ENCODE results near the gene ZSCAN21.

Gene ZSCAN21

DNA sequence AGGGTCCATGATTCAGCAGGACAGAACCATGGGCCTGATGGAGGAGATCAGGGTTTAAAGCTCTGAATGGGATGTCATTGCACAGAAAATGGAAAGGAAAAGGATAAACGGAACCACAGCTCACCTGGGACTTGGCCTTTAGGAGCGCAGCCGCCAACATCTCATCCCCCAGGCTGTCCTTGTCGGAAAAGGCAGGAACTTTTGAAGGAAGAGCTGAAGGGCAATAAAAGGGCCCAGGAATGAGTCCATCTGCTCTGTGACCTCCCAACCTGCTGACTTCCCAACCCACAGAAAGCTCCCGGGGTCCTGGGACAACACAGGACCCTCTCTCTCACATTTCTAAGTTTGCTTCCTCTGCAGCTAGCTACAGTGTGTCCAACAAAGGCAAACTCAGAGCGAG lies 25.8 kb downstream of the ZSCAN21 start:
- DNase-seq (ENCODE audit: low read depth in 2 of 2, low spot score in 1 of 2) = no peak

DNA sequence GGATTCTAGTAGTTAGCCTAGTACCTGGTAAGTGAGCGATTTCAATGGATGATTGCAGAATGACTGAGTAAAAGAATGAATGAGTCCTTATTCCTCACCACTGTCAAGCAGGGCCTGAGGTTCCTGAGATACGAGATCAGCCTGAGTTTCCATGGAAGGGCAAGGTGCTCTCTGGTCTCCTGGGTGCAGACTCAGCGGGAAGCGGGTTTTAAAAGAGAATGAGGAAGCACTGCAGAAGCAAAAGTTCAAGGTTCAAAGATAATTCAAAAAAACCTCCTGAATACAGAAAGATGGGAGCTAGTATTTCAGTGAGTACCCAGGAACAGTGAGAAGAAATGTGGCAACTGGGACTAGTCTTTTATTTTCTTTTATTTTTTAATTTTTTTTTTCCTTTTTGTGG lies 27.6 kb downstream of the ZSCAN21 start:
- no peak for DNase-seq (ENCODE audit: low read depth in 2 of 2, low spot score in 1 of 2)

- DNase-seq (ENCODE audit: low read depth in 2 of 2, low spot score in 1 of 2) = no peak
Observed at GRCh38 chr7:100079024-100079560, 29.5 kb downstream of the ZSCAN21 start.

DNA sequence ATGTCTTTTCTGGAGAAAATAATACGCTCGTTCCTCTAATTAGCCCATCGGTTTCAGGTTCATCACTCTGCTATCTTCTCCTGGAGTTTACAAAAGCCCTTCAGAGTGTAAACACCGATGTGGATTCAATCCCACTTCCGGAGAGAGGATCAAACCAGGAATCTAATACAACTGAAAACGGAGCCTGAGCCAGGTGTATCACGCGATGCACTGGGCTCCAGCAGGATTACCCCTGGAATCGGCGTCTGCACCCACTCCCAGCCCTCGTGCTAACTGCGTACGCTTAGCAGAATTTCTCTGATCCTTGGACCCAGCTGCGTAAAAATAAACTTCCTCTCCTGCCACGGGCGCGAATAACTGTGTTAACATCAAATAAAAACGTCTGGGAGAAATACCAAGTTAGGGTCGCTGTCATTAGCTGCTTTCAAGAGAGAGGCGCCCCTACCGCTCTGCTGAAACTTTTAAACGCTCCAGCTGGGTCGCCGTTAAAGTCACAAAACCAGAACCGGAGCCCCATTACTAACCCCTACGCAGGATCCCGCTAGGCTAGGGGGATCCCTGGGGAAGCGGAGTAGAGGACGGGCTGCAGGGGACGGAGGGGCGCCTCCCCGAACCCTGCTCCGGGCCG lies 31.4 kb downstream of the ZSCAN21 start:
- no peak for DNase-seq (ENCODE audit: low read depth in 2 of 2, low spot score in 1 of 2)

DNA sequence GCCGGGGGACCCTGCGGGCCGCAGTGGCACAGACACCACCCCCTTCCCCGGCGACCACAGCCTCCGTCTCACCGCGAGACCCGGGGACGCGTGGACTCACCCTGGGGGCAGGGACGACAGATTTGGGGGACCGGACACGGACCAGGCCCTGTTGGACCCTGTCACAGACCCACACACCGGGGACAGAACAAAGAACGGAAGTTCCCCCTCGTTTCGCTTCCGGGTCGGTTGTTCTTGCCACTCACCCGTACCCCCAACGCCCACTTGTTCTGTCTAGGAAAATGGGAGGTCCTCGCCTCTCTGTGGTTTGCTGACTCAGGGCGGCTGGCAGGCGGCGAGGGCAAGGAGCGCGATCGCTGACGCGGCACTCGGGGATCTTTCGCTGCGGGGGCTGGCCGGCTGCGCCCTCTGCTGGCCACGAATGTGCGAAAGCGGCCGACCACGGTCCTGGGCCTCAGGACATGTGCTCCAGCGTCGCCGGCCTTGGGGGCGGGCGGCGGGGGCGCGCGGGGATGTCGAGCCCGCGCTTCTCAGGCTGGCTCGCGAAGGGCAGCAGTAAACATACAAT lies 32.0 kb downstream of the ZSCAN21 start, which contains the start of gene ZNF3:
Gene ZNF3 (minus strand): TSS at position 189 of the 568 bp plus-strand sequence. CDS start 4,366 bp downstream, outside the sequence.
- DNase-seq (ENCODE audit: low read depth in 2 of 2, low spot score in 1 of 2) = peak; percentile 93 to 96

GRCh38 chr7:100082978-100083377 lies 33.4 kb downstream of the ZSCAN21 start:
- no peak for DNase-seq (ENCODE audit: low read depth in 2 of 2, low spot score in 1 of 2)

GRCh38 chr7:100085515-100085914 lies 35.9 kb downstream of the ZSCAN21 start:
- DNase-seq (ENCODE audit: low read depth in 2 of 2, low spot score in 1 of 2) = no peak

- no peak for DNase-seq (ENCODE audit: low read depth in 2 of 2, low spot score in 1 of 2)
Observed at GRCh38 chr7:100087055-100087750, 37.6 kb downstream of the ZSCAN21 start.

- no peak for DNase-seq (ENCODE audit: low read depth in 2 of 2, low spot score in 1 of 2)
Observed at GRCh38 chr7:100088095-100088620, 38.6 kb downstream of the ZSCAN21 start.

DNA sequence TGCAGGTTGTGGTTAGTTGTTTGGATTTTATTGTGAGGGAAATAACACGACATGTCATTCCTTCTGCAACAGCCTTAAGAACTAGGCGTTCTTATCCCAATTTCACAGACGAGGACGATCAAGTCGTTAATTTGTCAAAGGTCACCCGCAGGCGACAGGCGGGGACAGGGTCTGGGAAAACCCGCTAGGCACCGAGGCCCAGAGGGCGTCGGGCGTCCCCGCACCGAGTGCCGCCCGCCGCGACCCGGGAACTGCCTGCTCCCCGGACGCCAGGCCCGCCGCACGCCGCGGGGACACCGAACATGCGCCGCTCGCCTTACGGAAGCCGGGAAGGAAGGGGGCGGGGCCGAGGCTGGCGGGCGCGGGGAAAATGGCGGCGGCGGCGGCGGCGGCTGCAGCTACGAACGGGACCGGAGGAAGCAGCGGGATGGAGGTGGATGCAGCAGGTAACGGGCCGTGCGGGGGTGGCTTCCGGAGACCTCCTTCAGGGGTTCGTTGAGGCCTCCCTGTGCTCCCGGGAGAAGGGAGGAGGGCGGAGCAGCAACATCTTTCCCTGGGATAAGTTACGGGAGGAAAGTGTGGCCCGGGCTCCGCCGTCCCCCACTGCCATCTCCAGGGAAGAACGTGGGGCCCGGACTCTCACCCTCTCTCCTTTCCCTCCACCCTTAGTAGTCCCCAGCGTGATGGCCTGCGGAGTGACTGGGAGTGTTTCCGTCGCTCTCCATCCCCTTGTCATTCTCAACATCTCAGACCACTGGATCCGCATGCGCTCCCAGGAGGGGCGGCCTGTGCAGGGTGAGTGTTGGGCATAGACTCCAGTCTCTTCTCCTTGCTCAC lies 39.3 kb downstream of the ZSCAN21 start, which contains the start of gene COPS6:
Gene COPS6 (plus strand): TSS at position 349 of the 837 bp plus-strand sequence. CDS start 22 bp downstream, at position 371.
- DNase-seq (ENCODE audit: low read depth in 2 of 2, low spot score in 1 of 2) = peak; percentile 64 to 75

DNA sequence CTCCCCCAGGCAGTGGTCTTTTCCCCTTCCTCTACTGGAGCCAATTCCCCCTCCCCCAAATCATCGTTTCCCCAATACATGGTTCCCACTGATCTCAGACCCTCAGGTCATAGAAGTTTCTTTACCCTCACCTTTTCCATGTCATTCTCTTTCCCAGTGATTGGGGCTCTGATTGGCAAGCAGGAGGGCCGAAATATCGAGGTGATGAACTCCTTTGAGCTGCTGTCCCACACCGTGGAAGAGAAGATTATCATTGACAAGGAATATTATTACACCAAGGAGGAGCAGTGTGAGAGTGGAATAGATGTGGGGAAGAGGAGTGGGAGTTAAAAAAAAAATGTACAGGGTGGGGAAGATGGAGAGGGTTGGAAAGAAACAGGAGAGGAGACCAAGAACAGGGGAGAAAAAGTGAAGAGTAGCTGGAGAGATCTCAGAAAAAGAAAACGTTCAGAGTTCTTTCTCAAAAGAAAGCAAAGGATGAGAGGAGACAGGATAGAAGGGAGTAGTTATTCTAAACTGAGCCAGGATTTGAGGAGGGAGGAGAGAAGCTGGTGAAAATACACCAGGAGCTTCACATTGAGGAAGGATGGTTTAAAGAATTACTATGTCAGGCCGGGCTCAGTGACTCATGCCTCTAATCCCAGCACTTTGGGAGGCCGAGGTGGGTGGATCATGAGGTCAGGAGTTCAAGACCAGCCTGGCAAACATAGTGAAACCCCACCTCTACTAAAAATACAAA lies 40.1 kb downstream of the ZSCAN21 start:
- DNase-seq (ENCODE audit: low read depth in 2 of 2, low spot score in 1 of 2) = no peak

- DNase-seq (ENCODE audit: low read depth in 2 of 2, low spot score in 1 of 2) = no peak
Observed at GRCh38 chr7:100090527-100091410, 41.2 kb downstream of the ZSCAN21 start.

GRCh38 chr7:100091411-100092181 lies 42.0 kb downstream of the ZSCAN21 start:
- no peak for DNase-seq (ENCODE audit: low read depth in 2 of 2, low spot score in 1 of 2)

DNA sequence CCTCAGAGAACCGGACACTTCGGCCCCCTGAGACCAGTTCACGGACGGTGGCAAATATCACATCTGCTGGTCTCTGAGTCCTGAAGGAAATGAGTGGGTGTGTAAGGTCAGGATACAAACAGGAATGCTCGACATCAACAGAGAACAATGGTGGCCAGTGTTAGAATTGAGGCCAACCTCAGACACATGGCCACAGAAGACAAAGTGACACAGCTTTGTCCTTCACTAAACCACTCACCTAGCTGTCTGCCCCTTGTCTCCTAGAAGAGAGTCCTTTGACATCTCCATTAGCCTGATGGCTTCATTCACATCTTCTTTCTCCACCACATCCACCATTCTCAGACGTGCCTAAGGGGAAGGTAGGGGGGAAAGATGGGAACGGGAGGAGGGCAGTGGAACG lies 43.5 kb downstream of the ZSCAN21 start:
- DNase-seq (ENCODE audit: low read depth in 2 of 2, low spot score in 1 of 2) = no peak

GRCh38 chr7:100093498-100093897 lies 43.9 kb downstream of the ZSCAN21 start:
- DNase-seq (ENCODE audit: low read depth in 2 of 2, low spot score in 1 of 2) = no peak

GRCh38 chr7:100093925-100094486 lies 44.4 kb downstream of the ZSCAN21 start:
- no peak for DNase-seq (ENCODE audit: low read depth in 2 of 2, low spot score in 1 of 2)

DNA sequence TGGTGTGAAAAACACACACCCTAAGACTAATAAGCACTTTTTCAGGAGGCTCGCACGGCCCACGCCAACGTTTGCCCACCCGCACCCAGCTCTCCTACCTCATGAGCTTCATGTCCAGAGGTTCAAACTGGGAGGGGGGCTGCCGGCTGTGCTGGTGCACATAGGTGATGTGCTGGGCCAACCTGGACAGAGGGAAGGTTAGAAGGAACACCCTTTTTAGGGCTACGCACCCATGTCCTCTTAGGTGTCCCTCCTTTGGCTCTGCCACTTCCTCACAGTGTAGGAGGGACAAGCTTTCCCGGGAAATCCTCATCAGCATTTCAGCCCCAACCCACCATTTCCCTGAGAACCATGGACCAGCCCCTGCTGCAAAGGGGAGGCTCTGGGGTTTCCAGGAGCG lies 45.7 kb downstream of the ZSCAN21 start:
- no peak for DNase-seq (ENCODE audit: low read depth in 2 of 2, low spot score in 1 of 2)

- DNase-seq (ENCODE audit: low read depth in 2 of 2, low spot score in 1 of 2) = no peak
Observed at GRCh38 chr7:100095704-100096103, 46.1 kb downstream of the ZSCAN21 start.
